ENCODE measurements around the gene FAM240A. TPM values are rescaled to one million over a fixed set of nuclear protein-coding genes. Genes with fewer than 3 reads are reported as not detected.

FAM240A gene
- total RNA-seq, 1 experiment from 2014 or later, result not detected

- DNase-seq (ENCODE audit: low spot score), result no peak
These were observed 61.9 kb downstream of the FAM240A start for GRCh38 chr3:46674031-46674845.

GRCh38 chr3:46675426-46675825 lies 63.1 kb downstream of the FAM240A start:
- DNase-seq (ENCODE audit: low spot score), result no peak

Other genes starting within 250 kb of the FAM240A start
- gene CCR5, start 241.6 kb upstream of the FAM240A start, total RNA-seq (2014; rRNA removed; shearing (Covaris generic)), result not detected in 2 replicates
- gene CCRL2, start 205.3 kb upstream of the FAM240A start, total RNA-seq (2014; rRNA removed; shearing (Covaris generic)), result 0.46 and 6.6 TPM in 2 replicates
- not detected in 2 replicates for gene LTF, start 147.6 kb upstream of the FAM240A start, total RNA-seq (2014; rRNA removed; shearing (Covaris generic))
- gene RTP3, start 114.5 kb upstream of the FAM240A start, total RNA-seq (2014; rRNA removed; shearing (Covaris generic)), result 0.06 and 0.41 TPM in 2 replicates
- gene LRRC2, start 46.2 kb upstream of the FAM240A start, total RNA-seq (2014; rRNA removed; shearing (Covaris generic)), result 0.04 TPM in 1 of 2 replicates, not detected in the other
- 0.25 and 0.39 TPM in 2 replicates for gene ALS2CL, start 81.2 kb downstream of the FAM240A start, total RNA-seq (2014; rRNA removed; shearing (Covaris generic))
- not detected in 2 replicates for gene TMIE, start 88.9 kb downstream of the FAM240A start, total RNA-seq (2014; rRNA removed; shearing (Covaris generic))
- not detected in 2 replicates for gene PRSS50, start 105.3 kb downstream of the FAM240A start, total RNA-seq (2014; rRNA removed; shearing (Covaris generic))

All from H4 (cell line).